GM12874 (cell line): Measurements from ENCODE around the gene RUSC1.

ENCODE experiments used
- TF ChIP-seq, protein P1 (sequence below): IDR thresholded peaks from 2 replicates; pipeline ENCODE4 v1.5.1; 2011; ENCODE audit warnings: low read depth, mild to moderate bottlenecking, control low read depth, low read length, moderate library complexity; ENCODE audit not compliant: insufficient read depth

RUSC1 gene

DNA sequence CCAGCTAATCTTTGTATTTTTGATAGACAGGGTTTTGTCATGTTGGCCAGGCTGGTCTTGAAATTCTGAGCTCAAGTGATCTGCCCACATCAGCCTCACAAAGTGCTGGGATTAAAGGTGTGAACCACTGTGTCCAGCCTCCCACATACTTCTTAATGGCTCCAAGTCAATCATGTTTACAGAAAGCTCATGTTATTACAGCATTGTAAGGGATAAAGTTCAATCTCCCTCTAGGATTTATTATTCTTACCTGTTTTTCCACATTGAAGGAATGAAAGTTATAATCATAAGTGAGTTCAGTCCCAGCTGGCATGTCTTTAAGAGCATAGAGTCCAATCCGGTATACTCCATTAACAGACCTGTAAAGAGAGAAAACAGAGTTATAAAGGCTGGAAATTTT lies 39.4 kb downstream of the RUSC1 start:
- TF ChIP-seq, protein P1, sequence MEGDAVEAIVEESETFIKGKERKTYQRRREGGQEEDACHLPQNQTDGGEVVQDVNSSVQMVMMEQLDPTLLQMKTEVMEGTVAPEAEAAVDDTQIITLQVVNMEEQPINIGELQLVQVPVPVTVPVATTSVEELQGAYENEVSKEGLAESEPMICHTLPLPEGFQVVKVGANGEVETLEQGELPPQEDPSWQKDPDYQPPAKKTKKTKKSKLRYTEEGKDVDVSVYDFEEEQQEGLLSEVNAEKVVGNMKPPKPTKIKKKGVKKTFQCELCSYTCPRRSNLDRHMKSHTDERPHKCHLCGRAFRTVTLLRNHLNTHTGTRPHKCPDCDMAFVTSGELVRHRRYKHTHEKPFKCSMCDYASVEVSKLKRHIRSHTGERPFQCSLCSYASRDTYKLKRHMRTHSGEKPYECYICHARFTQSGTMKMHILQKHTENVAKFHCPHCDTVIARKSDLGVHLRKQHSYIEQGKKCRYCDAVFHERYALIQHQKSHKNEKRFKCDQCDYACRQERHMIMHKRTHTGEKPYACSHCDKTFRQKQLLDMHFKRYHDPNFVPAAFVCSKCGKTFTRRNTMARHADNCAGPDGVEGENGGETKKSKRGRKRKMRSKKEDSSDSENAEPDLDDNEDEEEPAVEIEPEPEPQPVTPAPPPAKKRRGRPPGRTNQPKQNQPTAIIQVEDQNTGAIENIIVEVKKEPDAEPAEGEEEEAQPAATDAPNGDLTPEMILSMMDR: no peak

DNA sequence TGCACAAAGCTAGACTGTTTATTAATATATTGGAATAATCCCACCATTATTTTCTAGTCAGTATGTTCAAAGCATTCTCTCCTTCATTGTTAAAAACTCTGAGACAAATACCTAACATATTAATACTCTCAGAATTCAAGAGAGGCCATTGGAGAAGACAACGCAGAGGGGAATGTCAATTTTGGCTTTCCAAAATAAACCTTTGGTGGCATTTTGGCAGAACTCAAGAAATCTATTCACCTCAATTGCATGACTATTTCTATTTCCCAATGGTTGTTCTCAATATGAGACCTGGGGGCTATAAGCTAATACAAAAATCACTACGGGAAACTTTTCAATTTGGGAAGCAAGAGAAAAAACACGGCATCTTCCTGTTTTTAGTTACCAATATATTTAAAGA lies 58.5 kb downstream of the RUSC1 start:
- TF ChIP-seq, protein P1: no peak

DNA sequence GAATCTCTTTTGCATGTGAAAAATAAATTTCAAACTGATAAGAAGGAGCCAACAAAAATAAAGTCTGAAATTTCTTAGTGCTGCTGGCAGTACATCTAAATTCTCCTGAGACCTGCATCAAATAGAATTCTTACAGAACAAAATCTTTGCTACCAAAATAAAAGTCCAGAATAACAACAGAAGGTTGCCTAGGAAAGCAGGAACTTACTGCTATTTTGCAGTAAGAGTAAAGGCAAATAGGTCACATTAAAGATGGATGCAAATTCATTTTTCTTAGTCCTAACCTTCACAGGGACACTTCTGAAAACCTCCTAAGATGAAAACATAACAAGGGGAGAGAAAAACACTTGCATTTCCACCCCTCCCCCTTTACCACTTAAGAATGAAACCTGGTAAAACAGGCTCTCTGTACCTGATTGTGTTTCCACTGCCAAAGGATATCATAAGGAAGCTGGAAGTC lies 59.0 kb downstream of the RUSC1 start:
- TF ChIP-seq, protein P1: no peak
